ENCODE data around the gene AATF. TPM values are rescaled to one million over a fixed set of nuclear protein-coding genes. Genes with fewer than 3 reads are reported as not detected.

AATF gene
- total RNA-seq (10 to 100 TPM; 15.2 to 34.8 (median 28.9) TPM), polyA plus RNA-seq (10 to 100 TPM; 15.8 to 51.6 TPM)
- long read RNA-seq, donor 1, transcript AATF-208 (12 exons, 2,141 nt): major isoform, 27 of 27 reads
- long read RNA-seq, donor 1, partial matches to known transcripts: 0 of 27 reads
- long read RNA-seq, donor 1, other reads (novel, unspliced or antisense): 0 of 27 reads
- long read RNA-seq, donor 2, transcript AATF-208 (12 exons, 2,141 nt): major isoform, 167 of 184 reads
- long read RNA-seq, donor 2, partial matches to known transcripts: 4 of 184 reads
- long read RNA-seq, donor 2, other reads (novel, unspliced or antisense): 13 of 184 reads
- long read RNA-seq, donor 3, transcript AATF-208 (12 exons, 2,141 nt): major isoform, 48 of 56 reads
- long read RNA-seq, donor 3, partial matches to known transcripts: 3 of 56 reads
- long read RNA-seq, donor 3, other reads (novel, unspliced or antisense): 5 of 56 reads

GRCh38 chr17:36948717-36949460, at the start of gene AATF:
AATF (plus strand) TSS chr17:36948954; CDS start chr17:36949126, 172 bp downstream.
- Histone ChIP-seq H3K27ac (peak within 1 kb of the TSS; percentile 33 to 95 (median 84)), H3K4me1 (peaks cover 0 to 28% (median 18%) of the 10 kb centered on the region in 12 donors), H3K27me3 (peaks cover 24 to 41% (median 37%) of the 10 kb centered on the region in 9 donors), H3K9me3 (no peaks in the 10 kb centered on the region), H3K36me3 (peaks cover 0 to 35% (median 30%) of the 10 kb centered on the region in 9 donors), H3K4me3 (peak within 1 kb of the TSS; percentile 63 to 99 (median 86))
- DNase-seq (peak; percentile 96 to 97 (median 97)), ATAC-seq (peak; percentile 99 to 100 (median 100))
- TF ChIP-seq, protein P1, sequence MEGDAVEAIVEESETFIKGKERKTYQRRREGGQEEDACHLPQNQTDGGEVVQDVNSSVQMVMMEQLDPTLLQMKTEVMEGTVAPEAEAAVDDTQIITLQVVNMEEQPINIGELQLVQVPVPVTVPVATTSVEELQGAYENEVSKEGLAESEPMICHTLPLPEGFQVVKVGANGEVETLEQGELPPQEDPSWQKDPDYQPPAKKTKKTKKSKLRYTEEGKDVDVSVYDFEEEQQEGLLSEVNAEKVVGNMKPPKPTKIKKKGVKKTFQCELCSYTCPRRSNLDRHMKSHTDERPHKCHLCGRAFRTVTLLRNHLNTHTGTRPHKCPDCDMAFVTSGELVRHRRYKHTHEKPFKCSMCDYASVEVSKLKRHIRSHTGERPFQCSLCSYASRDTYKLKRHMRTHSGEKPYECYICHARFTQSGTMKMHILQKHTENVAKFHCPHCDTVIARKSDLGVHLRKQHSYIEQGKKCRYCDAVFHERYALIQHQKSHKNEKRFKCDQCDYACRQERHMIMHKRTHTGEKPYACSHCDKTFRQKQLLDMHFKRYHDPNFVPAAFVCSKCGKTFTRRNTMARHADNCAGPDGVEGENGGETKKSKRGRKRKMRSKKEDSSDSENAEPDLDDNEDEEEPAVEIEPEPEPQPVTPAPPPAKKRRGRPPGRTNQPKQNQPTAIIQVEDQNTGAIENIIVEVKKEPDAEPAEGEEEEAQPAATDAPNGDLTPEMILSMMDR (IDR thresholded peaks at IDR 0.05): no peak
- peak in 1 of 2 donors; percentile 68 for TF ChIP-seq POLR2A (IDR thresholded peaks at IDR 0.05)
- 0 to 1% (median 0%) methylated on average over 34 to 90 of the region's 90 CpGs for WGBS, 4 donors
- intact Hi-C loops (cut with DNase I): loop anchor here in 1 of 10 donors (10.0 kb wide), 1 partner anchor 354 kb away; the partner anchor contains the start of gene DHRS11

DNA sequence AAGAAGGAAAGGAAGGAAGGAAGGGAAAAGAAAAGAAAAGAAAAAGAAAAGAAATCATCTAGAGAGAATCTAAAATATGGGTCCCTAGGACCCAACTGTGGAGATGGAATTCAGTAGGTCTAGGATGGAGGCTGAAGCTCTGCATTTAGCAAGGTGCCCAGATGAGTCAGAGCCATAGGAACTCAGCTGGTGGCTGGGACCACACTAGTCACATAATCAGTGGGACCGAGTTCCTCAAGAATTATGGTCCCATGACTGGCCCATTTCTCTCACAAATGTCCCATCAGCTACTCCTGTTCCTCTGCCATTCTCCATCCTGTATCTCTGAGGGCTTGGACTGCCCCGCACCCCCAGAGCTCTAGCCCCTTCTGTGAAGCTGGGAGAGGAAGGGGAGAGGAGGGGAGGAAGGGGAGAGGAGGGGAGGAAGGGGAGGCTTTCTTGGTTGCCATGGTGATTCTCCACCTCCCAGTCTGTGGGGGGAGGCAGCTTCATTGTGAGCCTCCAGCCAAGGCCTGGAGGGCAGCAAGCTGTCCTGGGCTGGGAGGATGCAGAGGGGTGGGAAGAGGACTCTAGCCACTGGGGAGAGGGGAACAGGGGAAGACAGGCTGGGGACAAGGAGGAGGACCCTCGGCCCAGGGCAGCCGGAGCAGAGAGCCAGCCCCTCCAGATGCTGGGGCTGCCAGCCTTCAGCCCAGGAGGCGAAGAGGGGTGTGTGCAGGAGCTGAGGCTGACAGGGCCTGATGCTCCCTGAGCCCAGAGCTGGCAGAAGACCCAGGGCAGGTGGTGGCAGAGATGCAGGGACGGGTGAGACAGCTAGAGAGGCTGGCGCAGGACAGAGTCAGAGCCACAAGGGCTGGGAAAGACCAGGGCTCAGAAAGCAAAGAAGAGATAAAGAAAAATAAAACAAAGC, 49.2 kb upstream of the AATF start:
- DNase-seq (no peak), ATAC-seq (no peak)
- H3K9me3 ChIP-seq: no peaks in the 10 kb centered on the region
- no peaks in the 10 kb centered on the region for H3K36me3 ChIP-seq
- intact Hi-C loops (cut with DNase I): no loop called here
- no peak for TF ChIP-seq POLR2A (IDR thresholded peaks at IDR 0.05)
- TF ChIP-seq, protein P1 (IDR thresholded peaks at IDR 0.05): no peak
- WGBS, 4 donors: 60 to 70% (median 66%) methylated on average over 7 of the region's 7 CpGs
- H3K4me3 ChIP-seq: no peak overlapping the region
- H3K4me1 ChIP-seq: no peaks in the 10 kb centered on the region
- no peak overlapping the region for H3K27ac ChIP-seq
- H3K27me3 ChIP-seq: peaks cover 0 to 41% (median 4%) of the 10 kb centered on the region in 9 donors

DNA sequence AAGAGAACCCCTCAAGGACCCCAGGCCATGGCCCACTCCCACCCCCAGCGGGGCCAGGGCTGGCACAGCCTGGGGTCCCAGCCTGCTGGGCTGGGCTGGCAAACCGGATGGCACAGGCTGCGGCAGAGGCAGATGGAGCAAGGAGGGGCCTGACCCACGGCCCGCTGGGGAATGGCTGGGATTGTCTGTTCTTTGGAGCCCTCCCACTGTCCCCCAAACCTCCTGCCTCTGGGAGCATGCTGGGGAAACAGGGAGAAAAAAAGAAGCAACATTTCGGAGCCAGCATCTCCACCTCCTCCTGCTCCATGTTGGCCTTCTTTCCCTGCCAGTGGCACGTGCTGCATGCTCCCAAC, 48.6 kb upstream of the AATF start:
- no peak for ATAC-seq
- H3K9me3 ChIP-seq: no peaks in the 10 kb centered on the region
- H3K4me3 ChIP-seq: no peak overlapping the region
- no peaks in the 10 kb centered on the region for H3K36me3 ChIP-seq
- no peak for DNase-seq
- no peaks in the 10 kb centered on the region for H3K4me1 ChIP-seq
- intact Hi-C loops (cut with DNase I): no loop called here
- TF ChIP-seq, protein P1 (IDR thresholded peaks at IDR 0.05): no peak
- peaks cover 0 to 35% (median 4%) of the 10 kb centered on the region in 9 donors for H3K27me3 ChIP-seq
- no peak overlapping the region for H3K27ac ChIP-seq
- WGBS, 4 donors: 68 to 75% (median 72%) methylated on average over 7 of the region's 7 CpGs
